Islet of Langerhans (tissue), 1 donor: ENCODE results near the gene CPSF3.

Source experiments
- FAIRE-seq: peaks from one replicate; lab custom pipeline; 2011; peaks lifted over from hg19 to GRCh38; lab: Jason Lieb, UNC

CPSF3 gene

GRCh38 chr2:9423100-9423921, at the start of gene CPSF3, which contains the start of gene ITGB1BP1:
CPSF3 (plus strand) TSS chr2:9423654; CDS start chr2:9423774, 120 bp downstream.
ITGB1BP1 (minus strand) TSS chr2:9423528; CDS start chr2:9418697, 4,831 bp downstream.
- no peak for FAIRE-seq

DNA sequence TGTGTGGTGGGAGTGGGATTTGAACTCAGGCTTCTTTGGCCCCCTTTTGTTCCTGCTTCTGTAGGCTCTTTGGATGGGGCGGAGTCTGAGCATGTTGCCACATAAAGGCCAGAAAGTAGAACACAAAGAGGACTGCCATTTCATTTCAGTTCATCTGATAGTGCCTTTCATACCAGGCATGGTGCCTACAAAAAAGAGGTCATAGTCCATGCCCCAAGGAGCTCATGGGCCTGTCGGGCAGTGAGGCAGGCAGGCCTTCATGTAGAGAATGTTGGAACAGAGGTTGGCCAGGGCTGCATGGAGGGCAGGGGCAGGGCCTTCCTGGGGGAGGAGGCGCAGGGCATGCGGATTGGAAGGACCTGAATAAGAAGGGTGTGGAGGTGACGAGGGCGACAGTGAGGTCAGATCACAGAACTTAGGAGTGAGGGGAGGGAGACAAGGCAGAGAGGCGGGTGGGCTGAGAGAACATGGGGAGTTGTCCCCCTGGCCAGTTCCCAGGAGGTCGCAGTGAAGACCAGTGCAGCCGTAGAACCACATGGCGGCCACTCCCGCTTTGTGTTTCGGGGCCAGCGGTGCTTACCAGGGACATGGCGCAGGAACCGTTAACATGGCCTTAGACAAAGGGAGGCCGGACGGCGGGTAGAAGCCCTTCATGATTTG, 49.3 kb upstream of the CPSF3 start:
- FAIRE-seq = no peak

- no peak for FAIRE-seq
Measured at GRCh38 chr2:9375857-9376428, 47.5 kb upstream of the CPSF3 start.

- no peak for FAIRE-seq
Measured at GRCh38 chr2:9377461-9378097, 45.9 kb upstream of the CPSF3 start.

DNA sequence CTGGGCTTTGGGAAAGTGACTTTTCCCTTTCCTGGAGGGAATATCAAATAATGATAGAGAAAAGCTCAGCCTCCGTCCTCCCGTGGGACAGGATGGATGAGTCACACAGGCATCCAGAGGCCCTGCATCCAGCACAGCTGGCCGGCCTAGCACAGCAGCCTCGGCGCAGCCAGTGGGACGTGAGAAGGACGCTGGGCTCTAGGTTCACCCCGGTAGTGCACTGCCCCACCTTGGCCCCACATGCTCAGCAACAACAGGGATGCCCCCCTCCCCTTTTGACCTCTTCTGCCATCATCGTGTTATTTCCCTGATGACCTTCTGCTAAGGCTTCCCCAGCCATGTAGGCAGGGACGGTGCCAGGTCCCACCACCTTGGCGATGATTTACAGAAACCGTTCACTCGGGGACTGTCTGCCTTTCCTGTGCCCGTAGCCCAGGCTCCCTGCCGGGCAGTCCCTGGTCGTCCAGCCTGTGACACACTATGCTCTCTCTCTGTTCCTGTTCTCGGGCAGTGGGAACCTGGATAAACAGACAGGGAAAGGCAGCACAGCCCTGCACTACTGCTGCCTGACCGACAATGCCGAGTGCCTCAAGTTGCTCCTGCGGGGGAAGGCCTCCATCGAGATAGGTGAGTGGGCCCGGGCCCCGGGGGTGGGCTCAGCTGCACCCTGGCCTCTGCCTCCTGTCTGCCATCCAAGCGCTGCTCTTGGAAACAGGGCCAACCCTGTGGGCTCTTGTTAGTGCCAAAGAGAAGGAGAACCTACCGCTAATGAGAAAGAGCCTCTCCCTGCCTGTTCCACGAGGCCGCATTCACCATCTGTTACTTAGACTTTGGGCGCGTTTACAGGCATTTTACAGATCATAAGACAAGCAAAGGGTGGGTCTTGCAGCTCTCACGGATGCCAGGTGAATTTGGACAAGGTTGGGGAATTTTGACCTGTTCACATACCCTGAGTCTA, 44.7 kb upstream of the CPSF3 start:
- no peak for FAIRE-seq

DNA sequence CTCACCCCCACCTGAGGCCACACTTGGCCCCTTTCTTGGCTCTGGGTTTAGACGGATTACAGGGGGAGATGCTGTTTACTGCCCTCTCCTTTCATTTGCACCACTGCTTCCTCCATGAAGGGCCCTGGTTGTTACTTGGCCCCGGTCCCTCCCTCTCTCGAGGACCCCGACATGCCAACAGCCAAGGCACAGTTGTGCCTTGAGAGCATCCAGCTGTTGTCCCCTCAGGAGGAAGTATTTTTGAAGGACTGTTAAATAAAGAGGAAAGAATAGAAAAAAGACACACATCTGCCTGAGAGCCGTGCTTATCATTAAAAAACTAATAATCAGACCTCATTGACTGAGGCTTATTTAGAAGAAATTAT, 44.1 kb upstream of the CPSF3 start:
- FAIRE-seq = no peak

- no peak for FAIRE-seq
Measured at GRCh38 chr2:9380702-9381628, 42.5 kb upstream of the CPSF3 start.

- FAIRE-seq = no peak
Measured at GRCh38 chr2:9382604-9383235, 40.7 kb upstream of the CPSF3 start.

GRCh38 chr2:9384521-9384920, 38.9 kb upstream of the CPSF3 start:
- no peak for FAIRE-seq

- FAIRE-seq = no peak
Measured at GRCh38 chr2:9385841-9386240, 37.6 kb upstream of the CPSF3 start.

DNA sequence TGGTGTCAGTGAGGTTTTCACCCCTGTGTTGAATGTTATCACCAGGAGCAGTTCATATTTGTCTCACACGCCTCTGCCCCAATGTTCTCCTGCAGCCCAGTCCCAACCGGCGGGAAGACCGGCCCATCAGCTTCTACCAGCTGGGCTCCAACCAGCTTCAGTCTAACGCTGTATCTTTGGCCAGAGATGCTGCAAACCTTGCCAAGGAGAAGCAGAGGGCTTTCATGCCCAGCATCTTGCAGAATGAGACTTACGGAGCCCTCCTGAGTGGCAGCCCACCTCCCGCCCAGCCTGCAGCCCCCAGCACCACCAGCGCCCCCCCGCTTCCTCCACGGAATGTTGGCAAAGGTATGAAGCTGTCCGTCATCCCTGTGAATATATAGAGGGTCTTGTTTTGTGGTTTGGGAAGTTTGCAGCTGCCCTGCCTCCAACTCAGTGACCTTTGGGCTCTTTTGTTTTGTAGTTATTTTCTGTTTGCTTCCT, 35.2 kb upstream of the CPSF3 start:
- FAIRE-seq = no peak

DNA sequence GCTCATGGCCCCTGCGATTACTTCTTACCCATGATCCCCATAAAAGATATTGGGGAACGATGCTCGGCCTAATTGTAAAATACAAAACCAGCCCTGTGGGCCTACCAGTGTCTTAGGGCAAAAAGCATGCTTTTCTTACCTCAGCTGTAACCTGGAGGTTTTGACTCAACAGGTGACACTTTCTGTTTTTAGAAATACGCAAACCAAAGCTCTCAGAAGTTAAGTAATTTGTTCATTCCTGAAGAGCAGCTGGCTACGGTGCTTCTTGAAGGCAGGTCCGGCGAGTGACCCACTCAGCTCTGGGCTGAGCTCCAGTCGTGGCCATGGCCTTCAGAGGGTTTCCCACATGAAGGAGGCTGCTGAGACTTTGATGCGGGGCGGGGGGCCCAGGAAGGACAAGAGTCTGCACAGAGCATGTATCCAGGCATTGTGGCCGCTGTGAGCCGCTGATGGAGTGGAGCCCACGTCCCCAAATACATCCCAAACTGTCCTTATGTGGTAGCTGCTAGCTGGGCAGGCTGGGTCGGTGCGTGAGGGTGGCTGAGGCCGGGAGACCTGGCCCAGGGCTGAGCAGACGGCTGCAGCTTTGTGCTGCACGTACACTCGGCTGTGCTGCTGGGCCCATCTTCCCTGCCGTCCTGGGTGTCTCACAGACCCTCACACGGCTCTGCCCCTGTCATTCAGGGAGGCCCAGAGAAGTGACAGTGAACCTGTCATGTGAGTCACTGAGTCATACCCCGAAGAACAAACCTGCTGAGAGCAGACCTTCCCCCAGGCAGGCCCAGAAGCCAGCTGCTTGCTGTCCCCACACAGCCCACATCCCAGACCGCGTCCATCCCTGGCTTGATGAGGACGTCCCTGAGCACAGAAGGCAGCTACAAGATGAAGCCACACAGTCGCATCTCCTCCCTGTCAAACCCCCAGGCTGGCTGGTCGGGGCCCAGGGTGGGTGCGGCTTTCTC, 34.2 kb upstream of the CPSF3 start:
- FAIRE-seq = no peak

DNA sequence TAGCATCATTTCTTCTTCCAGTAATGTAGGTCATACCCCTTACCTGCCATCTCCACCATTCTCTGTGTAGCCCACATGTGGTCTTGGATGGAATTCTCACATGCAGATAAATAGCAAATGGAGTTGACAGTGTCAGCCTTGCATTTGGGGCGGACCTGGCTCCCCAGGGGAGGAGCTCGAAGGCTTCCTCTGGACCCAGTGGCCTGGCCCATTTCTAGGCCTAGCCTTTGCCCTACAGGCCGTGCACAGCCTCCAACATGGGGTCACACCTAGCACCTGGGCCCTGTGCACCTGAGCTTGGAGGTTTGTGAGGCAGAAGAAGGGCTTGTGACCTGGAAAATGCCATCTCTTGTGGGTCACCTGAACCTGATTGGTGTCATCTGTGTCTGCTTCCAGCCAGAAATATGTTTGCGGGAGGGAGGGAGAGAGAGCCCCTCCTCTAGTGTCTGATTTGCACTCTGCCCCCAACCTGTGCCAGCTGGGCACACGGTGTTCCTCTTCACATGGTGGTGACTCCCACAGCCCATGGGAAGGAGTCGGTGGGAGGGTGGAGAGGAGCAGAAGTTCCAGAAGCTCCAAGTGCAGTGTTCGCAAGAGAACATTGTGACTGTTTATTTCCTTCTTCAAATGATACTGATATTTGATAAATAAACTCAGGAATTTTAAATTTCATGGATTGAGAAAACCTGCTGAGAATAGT, 33.2 kb upstream of the CPSF3 start:
- no peak for FAIRE-seq

DNA sequence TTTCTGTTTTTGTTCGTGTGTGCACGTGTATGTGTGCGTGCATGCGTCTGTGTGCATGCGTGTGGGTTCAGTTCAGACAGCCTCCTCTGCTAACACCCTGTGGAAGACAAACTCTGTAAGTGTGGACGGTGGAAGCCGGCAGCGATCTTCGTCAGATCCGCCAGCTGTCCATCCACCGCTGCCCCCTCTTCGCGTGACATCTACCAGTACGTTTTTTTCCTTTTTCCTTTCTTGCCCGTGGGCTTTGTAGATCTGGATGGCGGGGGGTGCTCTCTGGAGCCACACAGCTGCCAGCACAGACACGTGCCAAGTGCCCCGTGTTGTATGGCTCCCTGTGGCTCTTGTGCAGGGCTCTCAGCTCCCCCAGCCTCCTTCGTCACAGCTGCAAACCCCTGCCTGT, 32.5 kb upstream of the CPSF3 start:
- FAIRE-seq = no peak

GRCh38 chr2:9391961-9392720, 31.3 kb upstream of the CPSF3 start:
- FAIRE-seq = no peak

- FAIRE-seq = no peak
Measured at GRCh38 chr2:9392898-9393765, 30.3 kb upstream of the CPSF3 start.
